CMK (cell line): ENCODE results near the gene CSF3.

Experiments
- DNase-seq: peaks from one replicate; pipeline ENCODE4 v3.0.0-alpha.2; 2010; ENCODE audit warnings: low read depth

The CSF3 gene, protein sequence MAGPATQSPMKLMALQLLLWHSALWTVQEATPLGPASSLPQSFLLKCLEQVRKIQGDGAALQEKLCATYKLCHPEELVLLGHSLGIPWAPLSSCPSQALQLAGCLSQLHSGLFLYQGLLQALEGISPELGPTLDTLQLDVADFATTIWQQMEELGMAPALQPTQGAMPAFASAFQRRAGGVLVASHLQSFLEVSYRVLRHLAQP

DNA sequence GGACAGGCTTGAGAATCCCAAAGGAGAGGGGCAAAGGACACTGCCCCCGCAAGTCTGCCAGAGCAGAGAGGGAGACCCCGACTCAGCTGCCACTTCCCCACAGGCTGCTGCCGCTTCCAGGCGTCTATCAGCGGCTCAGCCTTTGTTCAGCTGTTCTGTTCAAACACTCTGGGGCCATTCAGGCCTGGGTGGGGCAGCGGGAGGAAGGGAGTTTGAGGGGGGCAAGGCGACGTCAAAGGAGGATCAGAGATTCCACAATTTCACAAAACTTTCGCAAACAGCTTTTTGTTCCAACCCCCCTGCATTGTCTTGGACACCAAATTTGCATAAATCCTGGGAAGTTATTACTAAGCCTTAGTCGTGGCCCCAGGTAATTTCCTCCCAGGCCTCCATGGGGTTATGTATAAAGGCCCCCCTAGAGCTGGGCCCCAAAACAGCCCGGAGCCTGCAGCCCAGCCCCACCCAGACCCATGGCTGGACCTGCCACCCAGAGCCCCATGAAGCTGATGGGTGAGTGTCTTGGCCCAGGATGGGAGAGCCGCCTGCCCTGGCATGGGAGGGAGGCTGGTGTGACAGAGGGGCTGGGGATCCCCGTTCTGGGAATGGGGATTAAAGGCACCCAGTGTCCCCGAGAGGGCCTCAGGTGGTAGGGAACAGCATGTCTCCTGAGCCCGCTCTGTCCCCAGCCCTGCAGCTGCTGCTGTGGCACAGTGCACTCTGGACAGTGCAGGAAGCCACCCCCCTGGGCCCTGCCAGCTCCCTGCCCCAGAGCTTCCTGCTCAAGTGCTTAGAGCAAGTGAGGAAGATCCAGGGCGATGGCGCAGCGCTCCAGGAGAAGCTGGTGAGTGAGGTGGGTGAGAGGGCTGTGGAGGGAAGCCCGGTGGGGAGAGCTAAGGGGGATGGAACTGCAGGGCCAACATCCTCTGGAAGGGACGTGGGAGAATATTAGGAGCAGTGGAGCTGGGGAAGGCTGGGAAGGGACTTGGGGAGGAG lies at the start of gene CSF3:
Gene CSF3, plus strand, starts transcription at position 436 of the 993 bp plus-strand sequence. Its CDS starts 35 bp downstream, at position 471.
- DNase-seq = no peak

DNA sequence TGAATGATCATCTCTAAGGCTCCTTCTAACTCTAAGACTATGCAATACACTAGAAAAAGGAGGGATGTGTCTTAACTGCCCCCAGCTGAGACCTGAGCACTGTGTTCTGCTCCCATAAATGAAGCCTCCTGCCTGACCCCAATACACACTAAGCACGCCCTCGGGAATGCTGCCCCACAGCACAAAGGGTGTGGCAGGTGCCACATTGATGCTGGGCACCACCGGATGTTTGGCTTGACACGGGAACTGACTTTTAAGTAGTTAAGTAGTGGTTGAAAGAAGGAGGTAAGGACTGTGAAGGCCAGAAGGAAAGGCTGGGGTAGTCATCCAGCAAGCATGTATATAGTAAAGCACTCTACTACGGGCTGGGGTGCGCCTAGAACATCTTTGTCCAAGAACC lies 48.5 kb upstream of the CSF3 start:
- DNase-seq = no peak

DNA sequence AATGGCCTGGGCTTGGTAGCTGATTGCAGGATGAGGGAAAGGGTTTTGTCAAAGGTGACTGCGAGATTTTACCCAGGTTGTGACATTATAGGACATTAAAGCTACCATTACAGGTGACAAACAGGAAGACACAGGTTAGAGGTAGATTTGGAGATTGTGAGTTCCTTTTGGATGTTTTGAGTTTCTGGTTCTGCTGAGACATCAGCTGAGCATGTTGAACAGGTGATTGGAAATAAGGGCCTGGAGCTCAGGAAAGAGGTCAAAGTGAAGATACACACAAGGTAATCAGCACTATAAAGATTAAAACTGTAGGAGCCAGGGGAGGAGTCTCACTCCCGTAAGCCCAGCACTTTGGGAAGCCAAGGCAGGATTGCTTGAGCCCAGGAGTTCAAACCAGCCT lies 46.5 kb upstream of the CSF3 start:
- DNase-seq = no peak

DNA sequence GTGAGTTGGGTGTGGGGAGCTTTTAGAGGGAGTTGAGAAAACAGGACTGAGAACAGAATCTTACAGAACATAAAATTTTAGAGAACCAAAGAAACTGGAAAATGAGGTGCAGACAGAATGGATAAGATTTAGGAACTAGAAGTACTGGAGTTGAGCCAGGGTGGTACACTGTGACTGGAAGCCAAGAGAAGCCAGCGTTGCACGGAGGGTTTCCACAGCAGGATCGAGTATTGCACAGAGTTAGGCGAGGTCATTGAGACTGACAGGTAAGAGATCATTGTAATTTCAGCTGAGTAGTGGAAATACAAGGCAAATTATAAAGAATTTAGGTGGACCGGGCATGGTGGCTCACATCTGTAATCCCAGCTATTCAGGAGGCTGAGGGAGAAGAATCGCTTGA lies 45.9 kb upstream of the CSF3 start:
- no peak for DNase-seq

DNA sequence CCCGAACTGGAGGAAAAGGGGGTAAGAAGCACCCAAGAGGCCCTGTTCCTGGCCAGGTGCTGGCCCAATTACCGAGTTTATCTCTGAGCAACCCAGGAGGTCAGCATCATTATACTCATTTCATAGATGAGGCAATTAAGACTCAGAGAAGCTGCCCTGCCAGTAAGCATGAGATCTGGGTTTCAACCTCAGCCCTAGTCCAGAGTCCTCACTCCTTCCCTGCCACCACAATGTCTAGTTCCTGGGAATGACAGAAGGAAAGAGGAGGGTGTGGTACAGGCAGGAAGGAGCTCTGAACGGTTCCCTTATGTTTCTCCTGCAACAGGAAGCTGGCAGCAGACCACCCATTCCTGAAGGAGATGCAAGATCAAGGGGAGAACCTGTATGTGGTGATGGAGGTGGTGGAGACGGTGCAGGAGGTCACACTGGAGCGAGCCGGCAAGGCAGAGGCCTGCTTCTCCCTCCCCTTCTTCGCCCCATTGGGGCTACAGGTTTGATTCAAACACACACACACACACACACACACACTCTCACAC lies 45.0 kb upstream of the CSF3 start:
- peak; percentile 71 for DNase-seq

DNA sequence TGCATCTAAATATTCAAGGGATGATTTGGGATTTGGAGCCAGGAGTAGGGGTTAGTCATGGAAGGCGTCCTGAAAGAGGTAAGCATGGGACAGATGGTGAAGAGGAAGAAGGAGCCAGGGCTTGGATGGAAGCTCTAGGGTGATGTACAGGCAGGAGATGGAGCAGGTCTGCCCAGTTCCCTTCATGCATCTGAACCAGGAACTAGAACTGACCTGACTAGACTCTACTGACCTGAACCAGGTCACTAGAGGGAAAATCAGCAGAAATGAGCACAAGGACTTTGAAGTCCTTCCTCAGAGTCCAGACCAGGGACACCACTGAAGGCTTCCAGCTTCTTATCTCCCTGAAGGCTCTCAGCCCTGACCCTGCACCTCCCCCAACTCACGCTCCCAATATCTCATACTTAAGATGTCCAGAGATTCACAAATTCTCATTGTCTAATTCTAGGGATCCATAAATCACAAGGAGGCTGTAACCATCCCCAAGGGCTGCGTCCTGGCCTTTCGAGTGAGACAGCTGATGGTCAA lies 44.1 kb upstream of the CSF3 start:
- DNase-seq = no peak

DNA sequence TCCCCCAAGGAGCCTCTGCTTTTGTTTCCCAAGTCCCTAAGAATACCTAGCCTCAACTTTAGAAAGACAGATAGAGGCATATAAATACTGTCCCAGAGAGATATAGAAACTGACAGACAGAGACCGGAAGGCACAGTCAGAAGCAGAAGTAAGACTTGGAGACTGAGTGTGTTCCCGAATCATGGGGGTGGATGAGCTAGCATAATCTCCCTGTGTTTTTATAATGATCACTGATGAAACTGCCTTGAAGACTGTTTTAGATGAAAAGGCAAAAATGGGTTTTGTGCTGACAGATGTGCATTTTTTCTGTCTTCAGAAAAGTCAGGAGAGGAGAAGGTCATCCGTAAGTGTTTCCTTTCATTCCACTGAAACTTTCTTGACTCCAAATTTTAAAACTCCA lies 43.0 kb upstream of the CSF3 start:
- no peak for DNase-seq

DNA sequence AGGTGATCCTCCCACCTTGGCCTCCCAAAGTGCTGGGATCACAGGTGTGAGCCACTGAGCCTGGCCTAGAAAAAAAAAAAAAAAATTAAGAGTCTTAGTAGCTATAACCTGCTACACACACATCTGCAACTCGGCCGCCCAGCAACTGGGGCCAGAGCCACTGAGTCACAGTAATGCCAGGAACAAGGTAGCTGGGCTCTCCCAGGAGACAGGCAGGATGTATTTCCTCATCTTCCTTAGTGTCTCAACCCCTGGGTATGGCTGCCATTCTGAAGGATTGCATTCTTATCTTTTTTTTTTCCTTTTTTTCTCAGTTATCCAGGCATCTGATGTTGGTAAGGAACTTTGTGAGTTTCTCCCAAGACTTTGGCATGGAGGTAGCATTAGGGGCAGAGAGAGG lies 41.7 kb upstream of the CSF3 start:
- no peak for DNase-seq

DNA sequence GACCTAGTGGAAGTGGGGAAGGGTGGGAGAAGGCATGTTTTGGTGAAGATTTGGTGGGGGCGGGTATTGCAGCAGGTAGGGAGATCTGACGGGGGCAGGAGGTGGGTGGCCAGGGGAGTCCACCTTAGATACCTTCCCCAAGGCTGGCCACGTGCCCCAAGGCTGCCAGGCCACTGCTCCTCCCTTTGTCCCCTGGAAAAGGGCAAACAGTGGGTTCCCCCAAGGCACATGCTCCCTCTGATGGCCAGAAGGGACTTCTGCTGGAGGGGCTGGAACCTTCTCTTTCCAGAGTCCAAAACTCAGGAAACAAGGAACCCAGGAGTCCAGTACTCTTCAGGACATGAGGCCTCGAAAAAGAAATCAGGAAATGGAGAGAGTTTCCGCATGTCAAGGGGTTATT lies 40.8 kb upstream of the CSF3 start:
- DNase-seq = no peak

DNA sequence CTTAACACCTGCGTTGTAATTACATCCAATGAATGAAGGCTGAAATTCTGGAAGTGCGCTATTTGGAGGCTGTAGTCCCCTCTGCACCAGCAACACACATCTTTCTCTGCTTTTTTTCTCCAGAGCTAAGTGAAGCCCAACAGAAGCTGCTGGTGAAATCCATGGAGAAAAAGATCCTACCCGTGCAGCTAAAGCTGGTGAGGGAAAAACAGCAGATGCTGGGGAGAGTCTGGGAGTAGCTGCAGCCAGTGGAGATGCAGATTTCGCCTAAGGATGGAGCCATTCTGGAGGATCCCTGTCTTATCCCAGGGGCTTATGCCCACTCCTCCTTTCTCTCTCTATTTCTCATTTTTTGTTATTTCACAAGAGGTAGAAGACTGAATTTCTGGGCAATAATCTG lies 39.4 kb upstream of the CSF3 start:
- DNase-seq = no peak

DNA sequence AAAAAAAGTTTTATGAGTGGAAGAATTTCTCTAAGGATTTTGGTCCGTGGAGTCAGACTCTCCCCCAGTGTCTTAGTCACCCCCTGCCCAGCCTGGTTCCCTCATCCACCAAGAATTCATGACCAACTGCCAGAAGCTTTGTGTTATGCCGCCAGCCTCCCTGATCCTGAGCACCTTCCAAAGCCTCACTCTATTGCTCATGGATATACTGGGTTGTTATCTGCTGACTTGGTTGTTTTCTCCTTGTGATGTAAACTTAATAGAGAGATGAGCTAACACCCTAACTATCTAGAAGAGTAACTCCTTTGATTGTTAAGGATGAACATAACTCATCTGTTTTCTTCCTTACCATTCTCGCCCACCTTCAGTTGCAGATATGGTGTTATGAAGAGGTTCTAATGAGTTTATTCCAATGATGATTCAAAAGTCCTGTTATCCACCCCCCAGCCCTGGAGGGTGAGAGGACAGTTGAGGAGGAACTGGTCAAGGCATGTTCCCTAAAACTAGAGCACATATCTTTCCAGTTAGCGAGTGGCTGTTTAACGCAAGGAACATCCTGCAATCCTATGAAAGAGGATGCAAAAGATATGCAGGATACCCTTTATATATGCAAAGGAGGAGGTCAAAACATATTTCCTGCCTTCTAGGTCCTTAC lies 36.1 kb upstream of the CSF3 start:
- DNase-seq = no peak

DNA sequence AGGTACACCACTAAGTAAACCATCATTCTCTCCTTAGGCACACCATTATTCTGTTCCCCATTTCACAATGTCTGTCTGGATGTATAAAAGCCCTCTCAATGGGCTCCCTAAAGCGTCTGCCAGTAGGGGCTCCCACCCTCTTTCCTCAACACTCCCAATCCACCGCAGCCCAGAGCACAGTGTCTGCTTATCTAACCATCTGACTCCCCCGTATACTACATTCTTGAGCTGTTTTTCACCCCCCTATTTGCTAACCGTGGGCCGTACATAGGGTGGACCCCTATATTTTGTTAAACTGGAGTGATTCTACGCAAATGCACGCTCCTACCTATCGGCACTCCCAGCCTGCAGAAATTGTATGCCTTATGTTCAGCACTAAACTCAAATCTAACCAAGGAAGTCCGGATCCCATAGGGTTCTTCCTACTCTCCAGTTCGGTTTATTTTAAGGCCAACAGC lies 35.3 kb upstream of the CSF3 start:
- DNase-seq = peak; percentile 69

DNA sequence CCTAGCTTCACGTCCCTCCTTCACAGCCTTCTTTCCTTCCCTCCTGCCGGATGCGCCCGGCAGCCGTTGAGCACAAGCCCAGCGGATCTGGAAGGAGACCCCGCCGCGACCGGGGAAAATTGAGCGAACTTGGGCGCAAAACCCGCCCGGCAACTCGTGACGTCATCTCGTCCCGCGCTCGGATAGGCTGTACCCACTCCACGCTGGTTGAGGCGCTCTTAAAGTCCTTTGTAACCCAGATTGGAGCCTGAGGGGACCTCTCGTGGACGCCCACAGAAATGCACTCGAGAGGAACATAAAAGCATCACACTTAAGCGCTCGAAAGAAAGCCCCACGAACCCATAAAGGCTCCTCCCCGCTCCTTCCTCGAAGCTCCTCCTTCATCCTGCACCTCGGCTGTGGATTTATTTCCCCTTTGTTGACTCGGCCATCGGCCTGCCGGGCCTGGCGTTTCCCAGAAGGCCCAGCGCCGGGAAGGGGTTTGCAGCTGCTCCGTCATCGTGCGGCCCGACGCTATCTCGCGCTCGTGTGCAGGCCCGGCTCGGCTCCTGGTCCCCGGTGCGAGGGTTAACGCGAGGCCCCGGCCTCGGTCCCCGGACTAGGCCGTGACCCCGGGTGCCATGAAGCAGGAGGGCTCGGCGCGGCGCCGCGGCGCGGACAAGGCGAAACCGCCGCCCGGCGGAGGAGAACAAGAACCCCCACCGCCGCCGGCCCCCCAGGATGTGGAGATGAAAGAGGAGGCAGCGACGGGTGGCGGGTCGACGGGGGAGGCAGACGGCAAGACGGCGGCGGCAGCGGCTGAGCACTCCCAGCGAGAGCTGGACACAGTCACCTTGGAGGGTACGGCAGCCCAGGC lies 34.7 kb upstream of the CSF3 start, which contains the start of gene PSMD3:
Gene PSMD3, plus strand, starts transcription at position 457 of the 856 bp plus-strand sequence. Its CDS starts 164 bp downstream, at position 621.
- peak; percentile 100 for DNase-seq

DNA sequence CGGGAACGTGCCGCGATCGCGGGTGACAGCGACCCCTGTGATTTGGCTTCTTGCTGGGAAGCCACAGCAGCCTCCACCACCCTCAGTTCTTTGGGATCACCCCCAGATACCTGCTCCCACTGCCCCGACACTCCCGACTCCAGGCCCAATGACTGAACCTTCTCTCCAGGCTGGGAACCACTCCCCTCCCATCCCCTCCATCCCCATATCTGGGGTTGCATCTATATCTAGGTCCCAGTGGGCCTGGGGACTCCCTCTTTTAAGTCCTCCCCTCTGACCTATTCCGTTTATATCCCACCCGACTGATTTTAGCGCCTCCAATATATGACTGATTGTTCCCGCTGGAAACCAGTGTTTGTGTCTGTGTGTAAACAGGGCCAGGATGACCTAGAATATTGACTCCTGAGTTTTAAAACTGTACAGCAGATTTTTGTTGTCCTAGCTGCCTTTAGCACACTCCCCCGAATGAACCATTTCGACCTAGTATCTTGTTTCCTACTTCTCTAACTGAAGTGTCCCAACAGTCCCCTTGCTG lies 34.0 kb upstream of the CSF3 start:
- no peak for DNase-seq

DNA sequence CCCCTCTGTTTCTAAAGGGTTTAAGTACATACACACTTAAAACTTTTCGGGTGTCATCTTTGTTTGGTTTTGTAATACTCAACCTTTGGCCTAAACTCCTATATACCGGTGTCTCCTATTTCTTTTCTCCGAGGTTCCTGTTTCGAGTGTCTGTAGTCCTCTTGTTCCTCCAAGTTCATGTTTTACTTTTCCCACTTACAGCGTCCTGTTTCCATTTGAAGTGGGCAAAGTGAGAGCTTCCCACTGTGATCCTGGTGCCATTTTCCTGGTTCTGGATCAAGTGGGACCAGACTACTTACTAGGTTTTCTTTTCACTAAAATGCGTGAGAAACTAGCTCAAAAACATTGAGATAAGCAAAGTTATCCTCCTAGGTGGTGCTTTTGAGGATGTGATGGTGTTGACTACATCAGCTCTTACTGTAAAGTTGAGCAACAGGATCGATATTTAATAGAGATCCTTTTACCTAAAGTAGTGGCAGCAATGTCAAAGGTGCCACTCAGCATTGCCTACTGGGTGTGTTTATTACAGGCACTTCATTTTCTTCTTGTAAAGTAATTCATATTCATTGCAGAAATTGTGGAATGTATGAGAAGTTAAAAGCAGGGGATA lies 33.4 kb upstream of the CSF3 start:
- DNase-seq = no peak

DNA sequence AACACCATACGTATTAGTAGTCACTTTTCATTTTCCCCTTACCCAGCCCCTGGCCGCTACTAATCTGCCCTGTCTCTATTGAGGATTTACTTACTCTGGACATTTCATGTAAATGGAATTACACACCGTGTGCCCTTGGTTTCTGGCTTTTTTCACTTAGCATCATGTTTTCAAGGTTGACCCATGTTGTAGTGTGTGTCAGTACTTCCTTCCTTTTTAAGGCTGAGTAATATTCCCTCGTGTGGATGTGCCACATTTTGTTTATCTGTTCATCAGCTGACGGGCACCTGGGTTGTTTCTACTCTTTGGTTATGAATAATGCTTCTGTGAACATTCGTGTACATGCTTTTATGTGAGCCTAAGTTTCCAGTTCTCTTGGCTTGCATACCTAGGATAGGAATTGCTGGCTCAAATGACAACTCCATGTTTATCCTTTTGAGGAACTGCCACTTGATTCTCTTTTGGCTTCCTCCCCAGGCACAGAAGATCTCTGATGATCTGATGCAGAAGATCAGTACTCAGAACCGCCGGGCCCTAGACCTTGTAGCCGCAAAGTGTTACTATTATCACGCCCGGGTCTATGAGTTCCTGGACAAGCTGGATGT lies 26.9 kb upstream of the CSF3 start:
- DNase-seq = no peak

DNA sequence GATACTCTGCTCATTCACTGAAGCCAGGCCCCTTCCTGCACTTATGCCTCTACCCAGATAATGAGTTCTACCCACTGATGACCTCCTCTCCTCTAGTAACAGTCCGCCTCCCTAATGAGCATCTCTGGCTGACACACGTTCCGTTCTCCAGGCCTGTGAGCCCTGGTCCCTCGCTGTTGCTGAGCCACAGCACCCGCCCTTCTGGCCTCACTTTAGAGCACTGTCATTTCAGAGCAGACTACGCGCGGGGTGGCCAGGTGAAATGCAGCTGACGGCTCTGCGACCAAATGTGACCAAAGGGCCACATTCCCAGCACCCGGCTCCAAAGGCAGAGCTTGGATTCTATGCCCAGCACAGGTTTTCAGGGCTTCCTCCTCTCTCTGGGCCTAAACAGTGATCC lies 20.8 kb upstream of the CSF3 start:
- no peak for DNase-seq

DNA sequence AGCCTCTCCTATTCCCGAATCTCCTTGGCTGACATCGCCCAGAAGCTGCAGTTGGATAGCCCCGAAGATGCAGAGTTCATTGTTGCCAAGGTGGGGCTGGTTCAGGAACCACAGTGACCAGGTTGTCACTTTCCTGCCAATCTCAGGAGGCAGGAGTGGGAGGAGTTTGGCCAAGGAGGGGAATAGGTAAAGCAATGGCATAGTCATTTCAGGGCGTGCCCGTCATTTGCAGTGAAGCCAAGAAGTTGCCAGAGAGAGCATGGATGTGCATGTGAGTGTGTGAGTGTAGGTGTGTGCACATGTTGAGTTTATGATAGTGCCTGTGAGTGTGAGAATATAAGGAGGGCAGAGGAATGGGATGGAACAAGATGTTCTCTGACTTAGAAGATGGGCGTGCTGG lies 19.8 kb upstream of the CSF3 start:
- DNase-seq = no peak

DNA sequence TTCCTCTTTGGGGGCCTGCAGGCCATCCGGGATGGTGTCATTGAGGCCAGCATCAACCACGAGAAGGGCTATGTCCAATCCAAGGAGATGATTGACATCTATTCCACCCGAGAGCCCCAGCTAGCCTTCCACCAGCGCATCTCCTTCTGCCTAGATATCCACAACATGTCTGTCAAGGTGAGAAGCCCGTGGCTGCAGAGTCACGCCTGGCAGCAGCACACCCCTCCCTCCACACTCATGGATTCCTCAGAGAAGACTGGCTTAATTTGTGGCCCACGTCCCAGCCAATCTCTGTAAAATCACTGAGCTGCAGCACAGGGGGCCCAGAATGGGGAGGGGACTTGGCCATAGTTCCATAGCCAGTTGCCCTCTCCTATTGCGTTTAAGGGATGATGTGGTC lies 19.1 kb upstream of the CSF3 start:
- DNase-seq = no peak

DNA sequence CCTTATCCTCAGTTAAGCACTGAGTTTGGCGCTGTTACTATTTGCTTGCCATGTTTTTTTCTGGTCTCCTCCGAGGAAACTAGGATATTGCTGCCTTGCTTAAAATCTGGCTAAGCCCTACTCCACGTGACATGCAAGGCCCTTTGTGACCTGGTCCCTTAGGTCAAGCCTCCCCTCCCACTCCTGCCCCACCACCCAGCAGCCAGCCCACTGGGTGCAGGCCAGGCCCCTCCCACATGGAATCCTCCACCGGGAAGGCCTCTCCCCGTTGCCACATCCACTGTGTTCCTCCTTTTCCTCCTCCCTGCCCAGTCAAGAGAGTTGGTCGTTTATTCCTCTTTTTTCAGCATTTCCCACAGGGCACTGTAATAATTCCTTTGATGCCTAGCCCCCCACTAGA lies 18.4 kb upstream of the CSF3 start:
- DNase-seq = no peak
